K562 (cell line): ENCODE data around the gene FBXW11. TPM values are rescaled to one million over a fixed set of nuclear protein-coding genes. Genes with fewer than 3 reads are reported as not detected.

ENCODE experiments used
- ARHGAP35 ChIP-seq: fragments of 450-650 bp; IDR thresholded peaks from 2 replicates; pipeline ENCODE4 v1.6.1; 2018; ENCODE audit not compliant: partially characterized antibody
- ATF7 ChIP-seq: fragments of 450-650 bp; IDR thresholded peaks from 2 replicates; pipeline ENCODE4 v1.7.1; 2014; ENCODE audit warnings: mild to moderate bottlenecking, moderate library complexity
- ELF2 ChIP-seq: fragments of 250-450 bp; sonication (Bioruptor Pico); IDR thresholded peaks from 2 replicates; pipeline ENCODE4 v1.5.0; 2021; ENCODE audit warnings: mild to moderate bottlenecking
- EP300 ChIP-seq: IDR thresholded peaks from 2 replicates; pipeline ENCODE4 v1.6.1; 2012; ENCODE audit warnings: low read length, improper control_type of control experiment
- FOXA3 ChIP-seq, 2 experiments: fragments of 450-650 bp in 1 of 2; sonication (generic) in 1 of 2; formaldehyde crosslinking; IDR thresholded peaks in 1 of 2; conservative IDR thresholded peaks in 1 of 2; 2 replicates each; pipeline versions ENCODE4 v1.4.0 to v1.8.0; 2020 to 2022; ENCODE audit warnings: mild to moderate bottlenecking in 2 of 2, missing genetic modification reagents in 1 of 2
- HLTF ChIP-seq: fragments of 450-650 bp; IDR thresholded peaks from 2 replicates; pipeline ENCODE4 v1.6.1; 2016
- KDM1A ChIP-seq, 2 experiments: fragments of 450-650 bp; IDR thresholded peaks; 2 replicates each; pipeline ENCODE4 v1.6.1; 2016; ENCODE audit warnings: mild to moderate bottlenecking in 2 of 2
- MTF1 ChIP-seq: fragments of 250-450 bp; sonication (Bioruptor Pico); IDR thresholded peaks from 2 replicates; pipeline ENCODE4 v1.9.0; 2021; ENCODE audit warnings: moderate library complexity, mild to moderate bottlenecking, inconsistent platforms, borderline replicate concordance
- NR3C1 ChIP-seq: sonication (generic); formaldehyde crosslinking; IDR thresholded peaks from 2 replicates; pipeline ENCODE4 v1.8.1; 2022; ENCODE audit warnings: missing genetic modification reagents
- SAFB2 ChIP-seq: fragments of 200-400 bp; formaldehyde crosslinking; IDR thresholded peaks from 2 replicates; pipeline ENCODE4 v1.6.1; 2018; ENCODE audit warnings: borderline replicate concordance, low read length, low read depth, moderate library complexity; ENCODE audit not compliant: severe bottlenecking
- SIRT6 ChIP-seq: IDR thresholded peaks from one replicate; pipeline ENCODE4 v1.6.1; 2012; ENCODE audit warnings: low read depth, mild to moderate bottlenecking, control low read depth, inconsistent platforms, low read length, moderate library complexity
- SMARCB1 ChIP-seq: IDR thresholded peaks from 2 replicates; pipeline ENCODE4 v1.6.1; 2011; ENCODE audit warnings: improper control_type of control experiment, low read depth; ENCODE audit not compliant: insufficient read length
- SP1 ChIP-seq: sonication (generic); formaldehyde crosslinking; IDR thresholded peaks from 2 replicates; pipeline ENCODE4 v1.8.1; 2022; ENCODE audit warnings: mild to moderate bottlenecking, missing genetic modification reagents
- ZFP1 ChIP-seq: fragments of 450-650 bp; formaldehyde crosslinking; IDR thresholded peaks from 2 replicates; pipeline ENCODE4 v1.4.0; 2020; ENCODE audit warnings: mild to moderate bottlenecking, mixed read lengths
- ZNF347 ChIP-seq: fragments of 450-650 bp; formaldehyde crosslinking; IDR thresholded peaks from 2 replicates; pipeline ENCODE4 v1.4.0; 2020; ENCODE audit warnings: low read depth, mild to moderate bottlenecking, moderate library complexity
- ZNF561 ChIP-seq: fragments of 450-650 bp; formaldehyde crosslinking; conservative IDR thresholded peaks from 2 replicates; pipeline ENCODE4 v1.4.0; 2020; ENCODE audit warnings: mild to moderate bottlenecking, moderate library complexity
- ZNF76 ChIP-seq: fragments of 250-450 bp; sonication (Bioruptor Pico); IDR thresholded peaks from 2 replicates; pipeline ENCODE4 v1.4.0; 2020; ENCODE audit warnings: mild to moderate bottlenecking, moderate library complexity, borderline replicate concordance
- ZNF766 ChIP-seq: fragments of 200-800 bp; sonication (Bioruptor generic); conservative IDR thresholded peaks from 2 replicates; pipeline ENCODE4 v1.6.1; 2016; ENCODE audit warnings: missing genetic modification characterization, missing compliant biosample characterization
- polyA plus RNA-seq, 8 experiments: library from polyadenylated mRNA; depleted of rRNA in 4 of 8; stranded (reverse) in 5 of 8; unstranded in 3 of 8; fragments of >200 nt; fragmentation: Nextera tagmentation in 2 of 8; fragmentation: Illumina TruSeq in 1 of 8; extraction: Ambion mirVana in 2 of 8; extraction: Trizol in 1 of 8; gene quantifications; 2 replicates each; pipeline versions ENCODE4 v1.2.1 to v1.2.3, GENCODE V29; 2011 to 2014; ENCODE audit warnings: inconsistent platforms in 1 of 8, missing spikeins in 1 of 8
- total RNA-seq, 7 experiments: library from RNA; depleted of rRNA in 6 of 7; stranded (reverse); fragments of >200 nt in 6 of 7; fragmentation: Illumina TruSeq in 2 of 7; extraction: Trizol in 2 of 7; gene quantifications; 2 replicates each; pipeline versions ENCODE4 v1.2.1 to v1.2.3, GENCODE V29; 2011 to 2021; ENCODE audit warnings: low replicate concordance in 1 of 7
- TF ChIP-seq, protein P1 (sequence below), 2 experiments: fragments of 450-650 bp in 1 of 2; IDR thresholded peaks; 2 replicates each; pipeline ENCODE4 v1.6.1; 2011 to 2017; ENCODE audit warnings: low read depth in 2 of 2, antibody characterized with exemption in 1 of 2, borderline replicate concordance in 1 of 2, low read length in 1 of 2, mild to moderate bottlenecking in 1 of 2, mixed read lengths in 1 of 2; ENCODE audit not compliant: control insufficient read depth in 1 of 2
- TF ChIP-seq, protein P2 (sequence below): fragments of 250-450 bp; sonication (Bioruptor Pico); IDR thresholded peaks from 2 replicates; pipeline ENCODE4 v1.4.0; 2020; ENCODE audit warnings: borderline replicate concordance
- TF ChIP-seq, protein P3 (sequence below): fragments of 450-650 bp; formaldehyde crosslinking; IDR thresholded peaks from 2 replicates; pipeline ENCODE4 v1.4.0; 2022; ENCODE audit warnings: missing genetic modification characterization

FBXW11 gene
- total and polyA plus RNA-seq, 9 of the 15 experiments (the other 6 are each of a cell fraction or from before 2014, with no cell fraction given): 3.0 to 28.6 (median 23.6) TPM

DNA sequence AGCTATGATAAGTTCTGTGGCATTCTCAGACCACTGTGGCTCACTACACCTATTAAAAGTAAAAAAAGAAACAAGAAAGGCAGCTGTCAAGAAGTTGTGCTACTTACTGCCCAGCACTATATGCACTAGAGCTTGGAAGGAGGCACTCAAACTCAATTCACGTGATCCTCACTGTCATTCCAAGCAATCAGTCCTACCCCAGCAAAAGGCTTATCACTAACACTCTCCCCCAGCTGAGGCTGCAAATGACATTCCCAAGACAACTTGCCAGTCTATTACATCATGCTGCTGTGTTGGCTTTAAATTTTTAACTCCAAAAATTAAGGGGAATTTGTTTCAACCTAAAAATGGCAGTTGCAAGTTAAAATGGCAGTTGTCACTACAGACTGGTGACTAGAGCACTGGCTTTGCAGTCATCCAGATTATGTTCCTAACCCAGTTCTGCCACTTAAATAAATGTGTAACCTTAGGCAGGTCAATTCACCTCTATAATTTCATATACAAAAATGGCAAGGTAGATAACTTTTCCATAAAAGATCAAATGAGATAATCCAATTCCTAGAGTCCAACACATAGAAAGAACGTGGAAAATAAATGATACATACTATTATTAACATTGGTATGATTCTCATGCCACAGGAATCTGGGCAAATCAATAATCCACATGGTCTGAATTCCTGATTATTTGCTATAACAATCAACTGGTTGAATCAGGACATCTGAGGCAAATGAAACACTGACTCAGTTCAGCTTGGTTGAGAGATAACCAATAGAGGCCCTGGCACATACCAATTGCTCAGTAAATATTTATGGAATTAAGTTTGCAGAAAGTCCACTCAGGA is 52.4 kb downstream of the FBXW11 start (continued):
- TF ChIP-seq, protein P1, sequence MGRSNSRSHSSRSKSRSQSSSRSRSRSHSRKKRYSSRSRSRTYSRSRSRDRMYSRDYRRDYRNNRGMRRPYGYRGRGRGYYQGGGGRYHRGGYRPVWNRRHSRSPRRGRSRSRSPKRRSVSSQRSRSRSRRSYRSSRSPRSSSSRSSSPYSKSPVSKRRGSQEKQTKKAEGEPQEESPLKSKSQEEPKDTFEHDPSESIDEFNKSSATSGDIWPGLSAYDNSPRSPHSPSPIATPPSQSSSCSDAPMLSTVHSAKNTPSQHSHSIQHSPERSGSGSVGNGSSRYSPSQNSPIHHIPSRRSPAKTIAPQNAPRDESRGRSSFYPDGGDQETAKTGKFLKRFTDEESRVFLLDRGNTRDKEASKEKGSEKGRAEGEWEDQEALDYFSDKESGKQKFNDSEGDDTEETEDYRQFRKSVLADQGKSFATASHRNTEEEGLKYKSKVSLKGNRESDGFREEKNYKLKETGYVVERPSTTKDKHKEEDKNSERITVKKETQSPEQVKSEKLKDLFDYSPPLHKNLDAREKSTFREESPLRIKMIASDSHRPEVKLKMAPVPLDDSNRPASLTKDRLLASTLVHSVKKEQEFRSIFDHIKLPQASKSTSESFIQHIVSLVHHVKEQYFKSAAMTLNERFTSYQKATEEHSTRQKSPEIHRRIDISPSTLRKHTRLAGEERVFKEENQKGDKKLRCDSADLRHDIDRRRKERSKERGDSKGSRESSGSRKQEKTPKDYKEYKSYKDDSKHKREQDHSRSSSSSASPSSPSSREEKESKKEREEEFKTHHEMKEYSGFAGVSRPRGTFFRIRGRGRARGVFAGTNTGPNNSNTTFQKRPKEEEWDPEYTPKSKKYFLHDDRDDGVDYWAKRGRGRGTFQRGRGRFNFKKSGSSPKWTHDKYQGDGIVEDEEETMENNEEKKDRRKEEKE (IDR thresholded peaks at IDR 0.05; ENCODE audit: borderline replicate concordance in 1 of 2, control insufficient read depth in 1 of 2, low read depth in 2 of 2, low read length in 1 of 2): no peak
- TF ChIP-seq ZNF347 (CRISPR knock-in tag) (no peak), ZNF766 (peak; percentile 87), SAFB2 (no peak), ARHGAP35 (no peak), ZFP1 (no peak), MTF1 (CRISPR knock-in tag) (no peak), SP1 (peak; percentile 22; the same call in 1 of the 2 replicates), EP300 (peak; percentile 99), KDM1A (IDR thresholded peaks at IDR 0.05) (peak in 1 of 2 experiments; percentile 47; a peak in 1 of 4 replicates), ZNF561 (CRISPR knock-in tag) (no peak), ZNF76 (CRISPR knock-in tag) (0 out of 2 replicates have a peak, but pooled peaks have one; percentile 47), FOXA3 (CRISPR knock-in tag; conservative IDR thresholded peaks at IDR 0.05 in 1 of 2, IDR thresholded peaks at IDR 0.05 in 1 of 2) (no peak), SIRT6 (no peak), ELF2 (no peak), NR3C1 (CRISPR knock-in tag) (no peak), ATF7 (peak; percentile 95), SMARCB1 (no peak), HLTF (no peak)
- TF ChIP-seq, protein P2, sequence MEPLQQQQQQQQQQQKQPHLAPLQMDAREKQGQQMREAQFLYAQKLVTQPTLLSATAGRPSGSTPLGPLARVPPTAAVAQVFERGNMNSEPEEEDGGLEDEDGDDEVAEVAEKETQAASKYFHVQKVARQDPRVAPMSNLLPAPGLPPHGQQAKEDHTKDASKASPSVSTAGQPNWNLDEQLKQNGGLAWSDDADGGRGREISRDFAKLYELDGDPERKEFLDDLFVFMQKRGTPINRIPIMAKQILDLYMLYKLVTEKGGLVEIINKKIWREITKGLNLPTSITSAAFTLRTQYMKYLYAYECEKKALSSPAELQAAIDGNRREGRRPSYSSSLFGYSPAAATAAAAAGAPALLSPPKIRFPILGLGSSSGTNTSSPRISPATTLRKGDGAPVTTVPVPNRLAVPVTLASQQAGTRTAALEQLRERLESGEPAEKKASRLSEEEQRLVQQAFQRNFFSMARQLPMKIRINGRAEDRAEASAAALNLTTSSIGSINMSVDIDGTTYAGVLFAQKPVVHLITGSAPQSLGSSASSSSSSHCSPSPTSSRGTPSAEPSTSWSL (CRISPR knock-in tag): no peak
- TF ChIP-seq, protein P3, sequence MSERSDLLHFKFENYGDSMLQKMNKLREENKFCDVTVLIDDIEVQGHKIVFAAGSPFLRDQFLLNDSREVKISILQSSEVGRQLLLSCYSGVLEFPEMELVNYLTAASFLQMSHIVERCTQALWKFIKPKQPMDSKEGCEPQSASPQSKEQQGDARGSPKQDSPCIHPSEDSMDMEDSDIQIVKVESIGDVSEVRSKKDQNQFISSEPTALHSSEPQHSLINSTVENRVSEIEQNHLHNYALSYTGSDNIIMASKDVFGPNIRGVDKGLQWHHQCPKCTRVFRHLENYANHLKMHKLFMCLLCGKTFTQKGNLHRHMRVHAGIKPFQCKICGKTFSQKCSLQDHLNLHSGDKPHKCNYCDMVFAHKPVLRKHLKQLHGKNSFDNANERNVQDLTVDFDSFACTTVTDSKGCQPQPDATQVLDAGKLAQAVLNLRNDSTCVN (CRISPR knock-in tag): 0 out of 2 replicates have a peak, but pooled peaks have one; percentile 42
